HPDE6-E6E7 (cell line): Measurements from ENCODE around the gene SYNC.
A peak's percentile ranks its signal among the peaks of the same experiment; 100 is the strongest.

Experiments used
- DNase-seq: peaks from one replicate; pipeline ENCODE4 v3.0.0; 2011; ENCODE audit warnings: missing footprints; ENCODE audit errors: extremely low spot score

SYNC gene

DNA sequence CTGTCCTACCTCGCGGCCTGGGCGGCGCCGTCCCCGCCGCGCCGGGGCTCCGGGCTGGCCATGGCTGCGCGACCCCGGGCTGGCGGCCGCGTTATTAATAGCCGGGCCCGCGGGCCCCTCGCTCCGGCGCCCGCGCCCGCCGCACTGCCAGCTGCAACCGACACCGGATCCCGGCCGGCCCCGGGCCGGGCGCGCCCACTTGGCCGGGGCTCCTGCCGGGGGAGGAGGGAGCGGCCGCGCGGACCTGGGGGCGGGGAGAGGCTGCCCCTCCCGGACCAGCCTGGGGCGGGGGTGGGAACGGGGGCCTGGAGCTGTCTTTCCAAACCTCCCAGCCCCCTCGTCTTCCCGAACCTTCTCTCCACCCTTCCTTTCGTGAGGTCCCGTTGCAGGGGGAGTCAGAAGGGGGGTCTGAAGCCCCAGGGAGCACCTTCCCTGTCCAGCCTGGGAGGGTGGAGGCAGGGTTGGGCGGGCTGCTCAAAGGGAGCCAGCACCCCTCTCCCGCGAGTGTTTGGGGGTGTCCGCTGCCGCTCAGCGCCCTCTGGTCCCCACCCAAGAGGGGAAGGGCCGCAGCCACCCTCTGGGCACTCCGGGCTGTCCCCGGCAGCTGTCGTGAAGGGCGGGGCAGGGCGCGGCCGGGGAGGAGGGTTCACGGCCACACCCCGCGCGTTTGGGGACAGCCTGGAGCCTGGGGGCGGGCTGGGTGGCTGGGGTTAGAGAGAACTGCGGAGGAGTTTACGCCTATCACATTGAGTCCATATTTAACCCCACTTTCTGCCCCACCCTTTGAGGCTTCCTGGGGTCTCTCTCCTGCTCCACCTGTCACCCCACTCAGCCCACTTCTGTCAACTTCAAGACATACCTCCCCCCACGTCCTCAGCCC is at the start of gene SYNC:
SYNC (minus strand) TSS at position 172 of the 880 bp plus-strand sequence; CDS start at position 62, 110 bp downstream.
- DNase-seq, result no peak

DNA sequence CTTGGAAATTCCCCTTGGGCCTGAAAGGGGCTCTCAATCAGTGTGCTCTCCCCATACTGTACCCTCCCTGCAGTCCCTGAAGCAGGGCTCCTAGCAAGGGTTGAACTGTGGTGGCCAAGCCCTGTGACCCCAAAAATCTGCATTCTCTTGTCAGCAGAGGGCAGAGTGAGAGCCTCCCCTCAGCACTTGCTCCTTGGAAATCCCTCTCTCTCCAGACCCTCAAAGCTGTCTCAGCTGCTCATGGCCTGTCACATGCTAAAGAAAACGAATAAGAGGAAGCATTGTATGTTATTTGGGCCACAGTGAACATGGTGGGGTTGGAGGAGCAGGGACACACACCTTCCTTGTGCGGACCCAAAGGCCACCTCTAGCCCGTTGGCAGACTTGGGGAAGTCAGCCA is 47.2 kb upstream of the SYNC start:
- DNase-seq, result no peak

DNA sequence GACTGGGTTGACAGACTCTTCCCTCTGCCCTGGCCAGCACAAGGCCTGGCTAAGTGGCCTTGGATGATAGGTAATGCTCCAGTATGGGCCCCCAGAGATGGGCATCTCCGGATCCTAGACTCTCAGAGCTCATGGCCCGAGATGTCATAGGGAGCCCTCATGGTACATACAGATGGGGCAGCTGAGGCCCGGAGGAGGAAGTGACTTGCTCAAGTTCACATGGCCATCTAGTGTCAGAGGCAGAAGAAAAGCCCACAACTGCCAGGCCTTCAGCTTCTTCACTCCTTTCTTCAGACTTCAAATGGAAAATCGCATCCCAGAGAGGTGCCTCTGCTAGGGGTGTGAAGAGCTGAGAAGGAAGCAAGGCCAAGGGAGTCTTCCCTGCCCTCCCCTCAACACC is 46.8 kb upstream of the SYNC start:
- DNase-seq, result no peak

DNA sequence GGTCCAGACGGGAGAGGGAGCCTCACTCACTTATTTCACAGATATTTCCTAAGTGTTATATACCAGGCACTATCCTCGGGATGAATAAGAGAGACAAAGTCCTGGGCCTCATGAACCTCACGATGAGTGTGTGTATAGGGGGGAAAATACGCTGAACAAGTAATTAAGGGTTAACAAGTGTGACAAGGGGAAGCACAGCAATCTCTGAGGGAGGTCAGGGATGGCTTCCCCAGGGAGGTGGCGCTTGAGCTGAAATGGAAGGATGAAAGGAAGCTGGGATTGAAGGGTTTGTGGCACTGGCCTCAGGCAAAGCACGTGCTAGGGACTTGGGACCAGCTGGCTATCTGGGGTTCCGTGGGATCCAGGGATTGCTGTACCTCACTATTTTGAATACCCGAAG is 46.4 kb upstream of the SYNC start:
- no peak for DNase-seq

DNA sequence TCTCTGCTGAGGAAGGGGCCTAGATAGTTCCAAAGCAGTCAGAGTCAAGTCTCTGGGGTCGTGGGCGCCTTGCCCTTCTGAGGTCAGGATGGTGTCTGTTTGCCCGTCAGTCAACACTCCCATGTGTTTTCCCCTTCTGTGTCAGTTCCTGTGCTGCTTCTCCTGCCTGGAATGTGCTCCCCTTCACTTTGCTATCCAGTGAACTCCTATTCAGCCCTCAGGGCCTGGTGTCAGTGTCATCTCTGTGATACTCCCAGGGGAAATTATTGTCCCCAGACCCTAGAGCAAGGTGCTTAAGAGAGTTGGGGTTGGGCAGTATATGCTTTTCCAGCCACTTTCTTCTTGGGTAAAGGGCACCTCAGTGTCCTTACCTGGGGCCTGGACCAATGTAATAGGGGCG is 45.8 kb upstream of the SYNC start:
- DNase-seq, result no peak

DNA sequence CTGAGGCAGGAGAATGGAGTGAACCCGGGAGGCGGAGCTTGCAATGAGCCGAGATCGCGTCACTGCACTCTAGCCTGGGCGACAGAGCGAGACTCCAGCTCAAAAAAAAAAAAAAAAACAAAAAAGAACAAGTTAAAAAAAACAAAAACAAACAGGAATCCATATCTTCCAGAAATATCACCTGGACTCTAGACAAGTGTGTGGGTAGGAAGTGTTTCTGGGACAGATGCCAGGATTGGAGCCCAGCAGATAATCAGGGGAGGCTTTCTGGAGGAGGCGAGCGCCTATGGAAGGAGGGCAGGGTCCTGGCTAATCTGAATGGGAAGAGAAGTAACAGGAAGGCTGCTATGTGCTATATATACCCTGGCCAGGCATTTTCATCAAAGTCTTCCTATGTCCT is 43.6 kb upstream of the SYNC start:
- DNase-seq, result no peak

DNA sequence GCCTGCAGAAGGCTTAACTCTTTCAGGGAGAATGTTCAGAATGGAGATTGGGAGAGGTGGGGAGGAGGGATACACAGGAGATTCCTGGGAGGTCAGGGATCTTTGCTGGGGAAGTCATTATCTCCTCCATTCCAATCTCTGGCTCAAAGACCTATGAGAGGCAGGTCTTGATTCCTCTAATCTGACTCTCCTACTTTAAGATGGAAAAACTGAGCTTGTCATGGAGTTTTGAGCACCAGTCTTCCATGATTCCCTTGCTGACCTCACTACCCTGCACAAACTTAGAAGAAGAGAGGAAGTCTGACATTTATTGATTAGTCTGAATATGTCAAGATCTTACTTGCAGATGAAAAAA is 41.5 kb upstream of the SYNC start:
- no peak for DNase-seq

DNA sequence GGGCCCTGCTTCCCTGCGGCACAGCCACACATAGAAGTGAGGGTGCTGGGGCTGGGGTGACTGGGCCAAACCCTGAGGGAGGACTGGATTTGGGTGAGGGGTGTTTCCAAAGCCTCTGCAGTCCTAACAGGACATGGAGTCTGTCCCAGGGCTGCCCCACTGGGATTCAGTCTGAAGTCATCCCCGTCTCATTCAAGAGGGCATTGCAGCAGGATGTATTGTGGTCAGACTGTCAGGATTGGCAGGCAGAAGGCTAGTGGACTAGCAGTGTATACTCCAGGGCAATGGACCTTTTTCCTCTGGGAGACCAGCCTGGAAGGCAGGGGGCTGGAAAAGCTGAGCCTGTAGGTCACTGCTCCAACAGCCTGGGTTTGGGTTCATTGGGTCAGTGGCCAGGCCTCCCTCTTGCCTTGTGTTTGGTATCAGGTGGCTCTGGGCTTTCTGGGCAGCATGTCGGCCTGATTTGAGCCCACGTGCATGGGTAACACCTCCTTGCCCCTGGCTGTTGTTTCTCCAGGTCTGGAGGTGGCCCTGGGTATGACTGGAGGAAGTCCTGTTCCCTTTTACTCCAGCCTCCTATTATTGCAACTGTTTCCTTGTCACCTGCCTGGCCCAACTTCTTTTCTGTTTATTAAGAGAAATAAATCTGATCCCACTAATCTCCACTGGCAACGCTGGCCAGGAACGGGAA is 41.0 kb upstream of the SYNC start:
- DNase-seq, result no peak

DNA sequence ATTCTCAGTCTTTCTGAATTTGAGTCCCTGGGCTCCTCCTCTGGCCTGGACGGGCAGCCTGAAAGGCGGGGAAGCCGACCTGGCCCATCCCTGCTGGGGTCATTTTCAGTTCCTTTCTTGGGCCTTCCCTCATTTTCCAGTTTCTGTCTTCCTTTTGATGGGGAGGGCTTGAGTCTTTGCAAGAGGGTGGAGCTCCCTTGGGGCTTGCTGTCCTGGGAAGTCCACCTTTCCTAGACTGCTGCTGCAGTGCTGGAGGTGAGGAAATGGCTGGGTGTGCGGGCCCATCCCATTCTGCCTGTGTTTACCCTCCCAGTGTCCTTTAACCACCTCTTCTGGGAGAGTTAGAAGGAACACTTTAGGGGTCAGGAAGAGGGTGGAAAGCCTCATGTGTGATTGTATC is 40.4 kb upstream of the SYNC start:
- DNase-seq, result peak; percentile 42

DNA sequence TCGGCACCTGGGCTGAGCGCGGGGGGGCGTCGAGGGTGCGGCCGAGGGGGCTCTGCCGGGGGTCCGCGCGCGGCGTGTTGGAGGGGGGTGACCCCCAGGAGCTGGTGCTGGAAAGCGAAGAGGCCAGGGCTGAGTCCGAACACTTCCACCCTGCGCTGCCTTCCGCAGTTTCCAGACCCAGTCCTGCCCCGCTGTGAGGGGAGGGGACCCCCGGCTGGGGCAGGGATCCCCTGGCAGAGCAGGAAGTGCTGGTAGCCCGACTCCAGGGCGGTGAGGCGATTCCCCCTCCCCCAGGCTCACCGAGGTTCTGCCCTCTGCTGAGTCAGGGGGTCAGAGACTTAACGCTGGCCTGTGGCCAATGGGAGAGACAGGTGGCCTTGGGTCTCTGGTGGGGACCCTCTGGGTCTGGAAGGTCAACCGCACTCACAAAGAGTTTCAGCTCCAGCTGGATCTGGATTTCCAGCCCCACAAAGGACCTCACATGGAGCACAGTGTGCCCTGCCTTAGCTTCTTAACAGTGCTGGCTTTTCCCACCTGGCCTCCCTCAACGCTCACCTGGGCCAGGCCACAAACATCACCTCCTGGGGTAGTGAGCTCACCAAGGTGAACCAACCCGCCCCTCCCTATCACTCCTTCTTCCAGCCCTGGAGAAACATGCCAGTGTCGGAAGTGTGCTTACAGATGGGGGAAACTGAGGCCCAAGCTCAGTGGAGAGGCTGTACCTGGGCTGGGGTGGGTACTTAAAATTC is 39.8 kb upstream of the SYNC start:
- DNase-seq, result peak; percentile 49

DNA sequence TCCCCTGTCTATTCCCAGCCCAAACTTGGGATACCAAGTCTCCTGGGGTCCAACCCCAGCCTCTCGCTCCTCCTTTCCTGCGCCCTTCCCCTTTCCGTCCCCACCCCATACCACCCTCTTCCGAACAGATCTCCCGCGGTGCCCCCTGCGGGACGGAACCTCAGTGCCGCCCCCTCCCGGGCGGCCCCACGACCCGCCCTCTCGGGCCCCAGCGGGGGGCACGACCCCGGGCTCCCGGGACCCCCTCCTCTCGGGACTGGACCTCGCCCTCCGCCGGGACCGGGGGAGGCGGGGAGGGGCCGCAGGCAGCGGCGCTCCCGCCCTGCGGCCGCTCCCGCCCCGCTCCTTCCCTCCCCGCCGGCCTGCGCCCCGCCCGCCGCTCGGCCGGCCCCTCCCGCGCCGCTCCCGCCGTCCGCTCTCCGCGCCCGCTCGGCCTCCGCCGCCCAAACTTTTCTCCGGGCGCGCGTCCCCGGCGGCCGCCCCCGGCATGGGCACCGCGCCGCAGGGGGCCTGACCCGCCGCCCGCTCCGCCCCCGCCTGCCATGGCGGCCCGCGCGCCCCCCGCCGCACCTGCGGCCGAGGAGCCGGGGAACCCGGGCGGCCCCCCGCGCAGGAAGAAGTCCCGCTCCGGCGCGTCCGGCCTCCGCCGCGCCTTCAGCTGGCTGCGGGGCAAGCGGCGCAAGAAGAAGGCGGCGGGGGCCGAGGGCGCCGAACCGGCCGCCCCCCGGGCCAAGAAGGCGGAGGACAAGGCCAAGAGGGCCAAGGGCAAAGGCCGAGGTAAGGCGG is 39.0 kb upstream of the SYNC start:
- peak; percentile 72 for DNase-seq

DNA sequence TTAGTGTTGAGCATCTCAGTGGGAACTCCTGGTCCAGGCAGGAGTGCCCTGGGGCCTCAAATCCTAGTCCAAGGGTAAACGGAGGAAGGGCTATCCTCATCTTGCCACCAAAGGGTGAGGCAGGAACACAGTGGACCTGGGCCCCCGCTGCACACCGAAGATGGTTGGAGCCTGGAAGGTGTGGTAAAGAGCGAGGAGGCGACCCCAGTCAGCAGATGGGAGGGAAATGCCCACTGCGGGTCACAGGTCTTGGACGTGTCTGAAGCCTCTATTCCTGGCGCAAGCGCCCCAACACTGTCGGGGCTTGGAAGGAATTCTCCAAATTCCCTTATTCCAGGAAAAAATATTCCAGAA is 38.5 kb upstream of the SYNC start:
- no peak for DNase-seq

DNA sequence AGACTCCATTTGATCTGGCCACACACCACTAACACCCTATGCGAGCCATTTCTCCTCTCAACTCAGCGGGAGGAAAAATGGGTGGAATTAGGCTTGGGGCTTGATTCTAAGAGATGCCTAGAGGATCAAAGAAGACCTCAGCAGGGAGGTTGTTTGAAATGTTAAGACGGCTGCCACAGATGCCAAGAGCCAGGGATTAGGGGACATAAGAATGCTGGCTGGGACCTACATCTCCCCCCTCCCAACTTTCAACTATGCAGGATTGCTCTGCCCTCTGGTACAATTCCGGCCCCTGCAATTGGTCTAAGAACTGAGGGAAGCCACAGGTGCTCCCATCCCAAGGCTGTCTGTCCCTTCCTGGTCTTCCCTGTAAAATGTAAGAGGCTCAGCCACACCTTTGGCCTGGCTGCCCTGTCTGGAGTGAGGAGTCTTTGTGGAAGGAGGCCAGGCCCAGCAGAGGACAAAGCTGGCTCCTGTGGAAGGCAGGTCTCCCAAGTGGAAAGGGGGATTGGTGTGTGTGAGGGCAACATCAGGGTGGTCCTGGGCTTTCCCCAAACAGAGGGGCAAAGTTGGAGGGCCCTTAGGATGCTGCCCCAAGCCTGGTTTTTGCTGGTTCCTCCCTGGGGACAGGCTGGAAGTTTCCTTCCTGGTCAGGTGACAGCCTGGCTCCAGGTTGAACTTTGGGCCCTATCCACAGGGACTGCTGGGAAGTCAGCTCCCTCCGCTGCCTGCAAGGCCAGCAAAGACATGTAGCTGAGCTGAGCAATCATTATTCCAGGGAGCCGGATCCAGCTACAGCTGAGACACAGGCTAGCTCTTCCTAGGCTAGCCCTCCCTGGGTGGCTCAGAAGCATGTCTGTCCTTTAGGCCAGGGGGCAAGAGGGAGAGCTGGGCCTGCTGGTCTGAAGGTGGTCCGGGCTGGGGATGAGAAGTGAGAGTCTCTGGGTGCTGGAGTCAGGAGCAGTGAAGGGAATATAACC is 34.5 kb upstream of the SYNC start:
- no peak for DNase-seq

DNA sequence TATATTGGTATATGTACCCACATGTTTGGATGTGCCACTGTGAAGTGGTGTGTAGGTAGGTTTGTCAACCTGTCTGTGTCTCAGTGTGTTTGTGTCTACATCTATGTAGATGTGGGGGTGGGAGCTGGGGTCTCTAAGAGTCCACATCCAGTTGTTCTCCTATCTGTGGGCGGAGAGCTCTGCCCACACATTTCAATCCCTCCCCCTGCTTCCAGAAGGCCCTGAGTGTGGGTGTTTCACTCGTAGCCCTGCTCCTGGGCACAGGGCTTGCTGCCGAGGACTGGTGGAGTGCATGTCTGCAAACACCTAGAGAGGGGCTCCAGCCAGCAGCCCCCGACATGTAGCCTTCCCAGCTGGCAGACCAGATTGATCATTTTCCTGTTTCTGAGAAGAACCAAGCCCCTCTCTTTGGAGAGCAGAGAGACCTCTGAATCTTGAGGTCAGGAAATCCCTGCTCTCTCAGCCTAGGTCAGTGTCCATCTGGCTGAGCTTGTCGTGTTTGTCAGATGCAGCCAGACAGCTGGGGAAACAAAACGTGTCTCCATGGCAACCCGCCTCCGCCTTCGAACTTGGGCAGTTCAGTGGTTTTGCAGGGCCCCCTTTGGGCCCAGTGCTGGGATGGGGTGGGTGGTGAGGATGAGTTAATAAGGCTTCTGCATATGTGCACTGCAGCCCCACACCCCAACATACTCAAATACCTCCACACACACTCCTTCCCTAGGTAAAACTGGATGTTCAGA is 31.2 kb upstream of the SYNC start:
- no peak for DNase-seq

DNA sequence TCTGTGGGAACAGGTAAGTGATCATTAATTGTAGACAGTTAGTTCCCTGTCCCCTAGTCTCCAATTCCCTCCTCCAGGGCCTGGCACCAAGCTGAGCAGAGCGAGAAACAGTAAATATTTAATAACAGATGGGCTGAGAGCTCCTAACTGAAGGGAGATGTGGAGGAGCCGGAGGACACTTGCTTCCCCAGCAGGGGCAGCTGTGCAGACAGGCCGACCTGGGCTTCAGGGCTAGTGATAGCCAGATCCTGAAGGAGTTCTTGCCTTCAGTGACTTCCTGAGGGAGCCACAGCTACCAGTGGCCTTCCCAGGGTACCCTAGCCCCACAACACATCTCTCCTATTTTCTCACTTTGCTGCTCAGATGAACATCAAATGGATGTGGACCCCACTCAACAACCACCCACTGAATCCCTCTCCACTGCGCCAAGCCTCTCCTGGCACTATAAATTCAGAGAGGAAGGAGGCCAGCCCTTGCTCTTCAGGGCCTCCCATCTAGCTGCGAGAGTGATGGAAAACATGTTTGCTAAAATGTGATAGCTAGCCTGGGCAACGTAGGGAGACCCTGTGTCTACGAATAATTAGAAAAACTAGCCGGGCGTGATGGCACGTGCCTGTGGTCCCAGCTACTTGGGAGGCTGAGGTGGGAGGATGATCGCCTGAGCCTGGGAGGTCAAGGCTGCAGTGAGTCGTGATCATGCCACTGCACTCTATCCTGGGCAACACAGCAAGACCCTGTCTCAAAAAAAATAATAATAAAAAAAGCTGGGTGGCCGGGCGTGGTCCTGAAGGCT is 26.9 kb upstream of the SYNC start:
- DNase-seq, result no peak

DNA sequence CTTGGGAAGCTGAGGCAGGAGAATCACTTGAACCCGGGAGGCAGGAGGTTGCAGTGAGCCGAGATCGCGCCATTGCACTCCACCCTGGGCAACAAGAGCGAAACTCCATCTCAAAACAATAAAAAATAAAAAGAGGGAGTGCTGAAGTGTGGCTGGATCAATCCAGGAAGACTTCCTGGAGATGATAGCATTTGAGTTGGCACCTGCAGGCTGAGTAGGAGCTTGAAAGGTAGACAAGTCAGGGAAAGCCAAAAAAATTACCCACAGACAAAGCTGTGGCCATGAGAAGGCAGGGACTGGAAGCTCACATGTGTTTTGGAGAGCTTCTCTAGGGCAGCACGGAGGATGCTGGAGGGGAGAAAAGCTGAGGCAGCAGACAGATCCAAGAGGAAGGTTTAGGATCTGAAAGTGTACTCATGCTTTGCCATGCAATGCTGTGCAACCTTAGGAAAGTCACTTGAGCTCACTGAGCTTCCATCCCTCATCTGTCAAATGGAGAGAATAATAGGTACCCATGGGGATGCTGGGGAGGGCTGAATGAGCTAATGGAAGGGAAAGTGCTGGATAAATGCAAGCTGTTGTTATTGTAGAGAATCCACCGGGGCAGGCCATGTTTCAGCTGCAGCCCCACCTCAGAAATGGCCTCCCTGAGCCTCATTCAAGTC is 26.0 kb upstream of the SYNC start:
- DNase-seq, result no peak

DNA sequence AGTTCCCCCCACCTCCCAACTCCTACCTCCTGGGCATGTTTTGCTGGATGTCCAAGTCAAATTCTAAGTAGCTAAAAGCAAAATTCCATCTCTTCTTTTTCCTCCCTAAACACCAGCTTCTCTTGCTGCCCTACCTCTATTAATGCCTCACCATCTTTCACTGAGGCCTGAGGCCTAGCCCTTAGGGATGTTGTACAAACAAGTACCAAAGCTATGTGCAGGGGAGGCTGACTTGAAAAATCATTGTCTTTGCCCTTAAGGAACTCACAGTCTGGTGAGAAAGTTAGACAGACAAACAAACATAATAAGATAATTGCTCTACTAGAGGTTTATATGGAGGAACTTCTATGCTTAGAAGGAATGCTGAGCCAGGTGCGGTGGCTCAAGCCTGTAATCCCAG is 25.3 kb upstream of the SYNC start:
- DNase-seq, result no peak

DNA sequence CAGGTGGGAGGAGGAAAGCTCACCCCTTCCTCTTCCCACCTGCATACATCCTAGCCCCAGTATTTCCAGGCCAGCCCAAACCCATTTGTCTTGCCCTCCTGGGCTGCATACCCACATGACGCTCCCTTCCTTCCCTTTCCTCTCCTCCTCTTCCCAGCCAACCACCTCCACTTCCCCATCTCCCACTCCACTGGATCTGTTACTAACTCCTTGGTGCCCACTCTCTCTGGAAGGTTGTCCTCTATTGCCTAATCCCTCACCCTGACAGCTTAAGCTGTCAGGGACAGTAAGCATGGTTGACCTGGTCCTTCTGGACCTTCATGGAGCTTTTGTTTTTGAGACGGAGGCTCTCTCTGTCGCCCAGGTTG is 23.0 kb upstream of the SYNC start:
- no peak for DNase-seq
